Tibial nerve (tissue), 3 donors: ENCODE results near the gene MINDY4.

Experiments used
- POLR2A ChIP-seq, 2 donors: fragments of 450-650 bp; IDR thresholded peaks; one replicate each; pipeline ENCODE4 v1.6.1; 2017; ENCODE audit warnings: antibody characterized with exemption in 2 of 2, mild to moderate bottlenecking in 2 of 2, moderate library complexity in 2 of 2
- TF ChIP-seq, protein P1 (sequence below), 5 experiments: fragments of 200-600 bp in 3 of 5; fragments of 450-650 bp in 2 of 5; sonication (generic) in 3 of 5; IDR thresholded peaks; one replicate each; pipeline ENCODE4 v1.5.1; 2016 to 2019; ENCODE audit warnings: antibody characterized with exemption in 5 of 5, mild to moderate bottlenecking in 3 of 5, moderate library complexity in 2 of 5

GRCh38 chr7:30752979-30753378 lies 18.2 kb upstream of the MINDY4 start:
- TF ChIP-seq, protein P1, sequence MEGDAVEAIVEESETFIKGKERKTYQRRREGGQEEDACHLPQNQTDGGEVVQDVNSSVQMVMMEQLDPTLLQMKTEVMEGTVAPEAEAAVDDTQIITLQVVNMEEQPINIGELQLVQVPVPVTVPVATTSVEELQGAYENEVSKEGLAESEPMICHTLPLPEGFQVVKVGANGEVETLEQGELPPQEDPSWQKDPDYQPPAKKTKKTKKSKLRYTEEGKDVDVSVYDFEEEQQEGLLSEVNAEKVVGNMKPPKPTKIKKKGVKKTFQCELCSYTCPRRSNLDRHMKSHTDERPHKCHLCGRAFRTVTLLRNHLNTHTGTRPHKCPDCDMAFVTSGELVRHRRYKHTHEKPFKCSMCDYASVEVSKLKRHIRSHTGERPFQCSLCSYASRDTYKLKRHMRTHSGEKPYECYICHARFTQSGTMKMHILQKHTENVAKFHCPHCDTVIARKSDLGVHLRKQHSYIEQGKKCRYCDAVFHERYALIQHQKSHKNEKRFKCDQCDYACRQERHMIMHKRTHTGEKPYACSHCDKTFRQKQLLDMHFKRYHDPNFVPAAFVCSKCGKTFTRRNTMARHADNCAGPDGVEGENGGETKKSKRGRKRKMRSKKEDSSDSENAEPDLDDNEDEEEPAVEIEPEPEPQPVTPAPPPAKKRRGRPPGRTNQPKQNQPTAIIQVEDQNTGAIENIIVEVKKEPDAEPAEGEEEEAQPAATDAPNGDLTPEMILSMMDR (IDR thresholded peaks at IDR 0.05): no peak
- TF ChIP-seq POLR2A (IDR thresholded peaks at IDR 0.05): no peak
